LNCaP clone FGC (cell line): ENCODE results near the gene EXOC2.

ENCODE experiments used
- DNase-seq: peaks from one replicate; pipeline ENCODE4 v3.0.0-alpha.2; 2011; ENCODE audit warnings: low read depth
- H3K4me3 ChIP-seq: 2 replicates; pipeline ENCODE4 v1.5.1; 2011; ENCODE audit warnings: mild to moderate bottlenecking, low read depth, low read length, control low read depth
- CTCF ChIP-seq: IDR thresholded peaks from 2 replicates; pipeline ENCODE4 v1.5.1; 2012; ENCODE audit warnings: mild to moderate bottlenecking; ENCODE audit not compliant: control insufficient read depth, insufficient read depth; ENCODE audit errors: extremely low read depth

EXOC2 gene

GRCh38 chr6:537114-537513, 155.8 kb downstream of the EXOC2 start:
- no peak for TF ChIP-seq CTCF
- H3K4me3 ChIP-seq = no peak overlapping the region
- no peak for DNase-seq

- H3K4me3 ChIP-seq = no peak overlapping the region
- no peak for DNase-seq
- TF ChIP-seq CTCF = no peak
Observed at GRCh38 chr6:530425-530824, 162.5 kb downstream of the EXOC2 start.

GRCh38 chr6:528989-529388, 163.9 kb downstream of the EXOC2 start:
- TF ChIP-seq CTCF = no peak
- no peak overlapping the region for H3K4me3 ChIP-seq
- DNase-seq = no peak

GRCh38 chr6:527989-528673, 164.8 kb downstream of the EXOC2 start:
- no peak overlapping the region for H3K4me3 ChIP-seq
- TF ChIP-seq CTCF = no peak
- DNase-seq = no peak

GRCh38 chr6:524803-525202, 168.1 kb downstream of the EXOC2 start:
- TF ChIP-seq CTCF = no peak
- no peak overlapping the region for H3K4me3 ChIP-seq
- no peak for DNase-seq

GRCh38 chr6:520820-521219, 172.1 kb downstream of the EXOC2 start:
- no peak overlapping the region for H3K4me3 ChIP-seq
- no peak for TF ChIP-seq CTCF
- DNase-seq = no peak

- DNase-seq = no peak
- H3K4me3 ChIP-seq = no peak overlapping the region
- no peak for TF ChIP-seq CTCF
Observed at GRCh38 chr6:518218-518617, 174.7 kb downstream of the EXOC2 start.
